Stimulated activated CD4-positive, alpha-beta T cell treated with anti-CD3 and anti-CD28 coated beads, TNF-alpha, amount 100 ng/mL, for 24 hours (primary cell): Measurements from ENCODE around the gene COX11.

ENCODE experiments used
- DNase-seq, 3 experiments: peaks; one replicate each; pipeline ENCODE4 v3.0.0-alpha.2; 2020; ENCODE audit warnings: low read depth in 3 of 3

COX11 gene

DNA sequence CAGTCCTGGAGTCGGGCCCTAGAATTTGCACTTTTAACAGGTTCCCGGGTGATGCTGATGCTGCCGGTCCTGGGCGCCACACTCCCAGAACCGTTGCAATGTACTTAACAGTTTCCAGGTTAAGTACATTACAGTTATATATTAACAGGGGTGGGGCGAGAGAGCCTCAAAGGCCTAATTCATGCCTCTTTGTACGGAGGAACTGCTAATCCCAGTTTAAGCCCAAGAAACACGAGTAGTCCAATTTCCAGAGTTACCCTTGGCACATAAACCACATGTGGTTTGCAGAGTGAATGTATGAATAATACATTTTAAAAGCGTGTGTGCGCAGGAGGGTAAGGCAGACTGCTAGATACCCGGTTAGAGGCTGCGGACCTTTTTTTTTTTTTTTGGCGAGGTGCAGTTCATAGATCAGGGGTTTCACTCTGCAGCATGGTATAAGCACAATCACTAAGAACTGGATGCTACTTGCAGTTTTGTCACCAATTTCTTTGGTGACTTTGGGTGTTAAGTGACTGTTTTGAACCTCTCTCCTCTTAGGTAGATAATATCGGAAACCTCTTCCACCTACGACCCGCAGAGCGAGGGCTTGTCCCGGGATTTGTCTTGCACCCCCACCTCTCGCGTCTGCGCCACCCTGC is 713 bp downstream of the COX11 start:
- DNase-seq: peak in 1 of 3 experiments; percentile 23

DNA sequence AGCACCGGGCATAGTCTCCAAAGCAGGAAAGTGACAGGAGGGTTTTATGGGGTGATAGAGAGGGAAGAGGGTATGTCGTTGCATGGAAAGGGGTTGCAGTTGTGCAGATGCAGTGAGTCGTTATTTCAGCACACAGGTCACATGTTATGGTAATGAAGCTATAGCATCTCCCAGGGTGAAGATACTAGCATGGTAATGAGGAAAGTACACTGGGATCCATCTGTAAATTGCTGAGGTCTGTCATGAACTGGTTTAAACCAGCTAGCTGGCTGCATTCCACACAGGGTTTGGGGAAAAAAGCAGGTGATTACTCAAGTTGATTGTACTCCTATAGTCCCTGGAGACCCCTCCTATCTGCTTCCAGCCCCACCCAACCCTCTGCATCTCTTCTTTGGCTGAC is 11.7 kb downstream of the COX11 start:
- DNase-seq: no peak

DNA sequence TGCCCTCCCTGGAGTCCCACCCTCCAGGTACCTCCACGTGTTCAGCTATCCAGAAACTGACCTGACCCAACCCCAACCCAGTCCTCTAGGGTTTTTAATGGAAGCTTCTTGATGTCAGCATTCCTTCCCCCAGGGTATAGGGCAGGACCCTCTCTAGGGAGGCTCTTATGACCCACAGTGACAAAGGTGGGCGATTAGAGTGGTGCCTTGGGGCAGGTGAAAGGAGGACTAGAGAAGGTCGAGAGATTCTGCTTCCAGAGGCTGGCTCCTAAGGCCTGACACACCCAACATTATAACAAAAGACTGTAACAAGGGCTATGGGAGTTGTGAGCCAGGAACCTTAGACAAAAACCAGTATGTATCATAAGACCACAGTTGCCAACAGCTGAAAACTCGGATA is 17.2 kb downstream of the COX11 start:
- no peak for DNase-seq

DNA sequence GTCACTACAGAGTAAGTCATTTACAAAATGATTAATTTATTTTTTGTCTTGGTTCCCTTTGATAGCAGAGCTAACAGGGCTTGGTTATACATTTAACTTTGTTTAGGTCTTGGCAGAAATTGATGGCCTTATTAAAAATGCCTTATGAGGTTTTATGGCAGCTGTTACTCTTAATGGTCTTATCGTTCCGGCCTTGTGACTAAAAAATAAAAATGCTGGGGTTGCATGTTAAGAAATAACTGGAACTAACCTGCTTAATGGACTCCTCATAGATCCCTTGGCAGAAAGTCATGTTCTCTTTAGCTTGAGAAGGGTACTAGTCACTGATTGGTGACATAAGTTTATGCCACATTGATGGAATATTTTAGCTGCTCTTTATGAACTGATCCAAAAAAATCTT is 18.3 kb downstream of the COX11 start:
- no peak for DNase-seq

DNA sequence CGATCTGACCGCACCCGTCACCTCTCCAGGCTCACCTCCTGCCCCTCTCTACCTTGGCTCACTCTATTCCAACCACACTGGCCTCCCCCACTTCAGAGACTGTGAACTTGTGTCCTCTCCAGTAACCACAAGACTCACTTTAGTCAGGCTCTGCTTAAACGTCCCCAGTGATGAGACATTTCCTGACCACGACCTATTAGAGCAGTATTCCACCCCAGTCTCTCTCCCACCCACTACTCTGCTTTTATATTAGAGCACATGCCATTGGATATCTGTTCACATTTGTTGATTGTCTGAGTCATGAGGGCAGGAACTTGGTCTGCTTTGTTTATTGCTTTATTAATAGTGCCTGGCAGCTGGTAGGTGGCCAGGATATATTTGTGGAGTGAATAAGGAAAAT is 20.1 kb downstream of the COX11 start:
- DNase-seq: no peak

DNA sequence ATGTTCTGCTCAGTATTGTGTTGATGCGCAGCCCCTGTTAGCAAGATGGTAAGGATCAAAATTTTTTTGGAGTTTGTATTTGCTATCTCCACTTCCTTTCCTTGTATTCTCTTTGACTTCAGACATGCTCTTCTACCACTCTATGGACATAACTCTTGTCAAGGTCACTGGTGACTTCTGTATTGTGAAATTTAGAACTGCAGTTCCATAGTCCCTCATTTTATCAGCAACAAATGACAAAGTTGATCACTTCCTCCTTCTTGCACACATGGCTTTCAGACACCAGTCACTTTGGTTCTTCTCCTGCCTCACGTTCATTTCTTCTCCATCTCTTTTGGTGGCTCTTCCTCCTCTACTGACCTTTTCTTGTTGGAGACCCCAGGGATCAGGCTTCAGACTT is 21.1 kb downstream of the COX11 start:
- no peak for DNase-seq

DNA sequence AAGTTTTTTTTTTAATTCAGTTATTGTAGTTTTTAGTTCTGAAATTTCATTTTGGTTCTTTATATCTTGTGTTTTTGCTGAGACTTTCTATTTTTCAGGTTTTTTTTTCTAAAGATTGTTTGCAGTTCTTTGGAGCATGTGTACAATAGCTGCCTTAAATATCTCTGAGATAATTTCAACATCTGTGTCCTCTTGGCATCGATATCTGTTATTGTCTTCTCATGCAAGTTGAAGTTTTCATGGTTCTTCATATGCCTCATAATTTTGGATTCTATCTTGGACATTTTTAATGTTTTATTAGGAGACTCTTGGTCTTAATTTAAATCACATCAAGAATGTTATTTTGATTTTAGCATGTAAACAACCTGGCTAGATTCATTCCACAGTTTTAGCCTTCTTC is 22.8 kb downstream of the COX11 start:
- DNase-seq: no peak

DNA sequence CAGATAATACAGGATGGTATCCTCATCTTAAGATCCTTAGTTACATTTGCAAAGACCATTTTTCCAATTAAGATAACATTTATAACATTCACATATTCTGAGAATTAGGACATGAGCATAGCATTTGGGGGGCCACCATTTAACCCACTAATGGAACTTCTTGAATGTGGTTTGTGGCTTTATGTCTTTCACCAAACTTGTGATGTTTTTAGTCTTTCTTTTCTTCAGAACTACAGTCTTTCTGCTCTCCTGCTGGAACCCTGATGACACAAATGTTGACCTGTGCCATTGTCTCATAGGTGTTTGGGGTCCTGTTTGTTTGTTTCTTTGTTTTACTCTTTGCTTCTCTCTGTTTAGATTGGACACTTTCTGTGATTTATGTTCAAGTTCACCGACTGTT is 23.2 kb downstream of the COX11 start:
- DNase-seq: no peak

DNA sequence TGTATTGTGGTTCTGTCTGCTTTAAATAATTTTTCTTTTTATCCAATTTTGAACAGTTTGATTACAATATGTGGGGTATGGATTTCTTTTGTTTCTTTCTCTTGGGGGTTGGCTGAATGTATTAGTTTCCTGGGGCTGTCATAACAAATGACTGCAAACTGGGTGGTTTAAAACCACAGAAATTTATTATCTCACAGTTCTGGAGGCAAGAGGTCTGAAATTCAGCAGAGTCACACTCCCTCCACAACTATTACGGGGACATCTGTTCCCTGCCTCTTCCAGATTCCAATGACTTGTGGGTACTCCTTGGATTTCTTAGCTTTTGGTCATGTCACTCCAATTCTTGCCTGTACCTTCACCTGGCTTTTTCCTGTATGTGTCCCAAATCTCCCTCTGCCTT is 23.7 kb downstream of the COX11 start:
- DNase-seq: no peak

DNA sequence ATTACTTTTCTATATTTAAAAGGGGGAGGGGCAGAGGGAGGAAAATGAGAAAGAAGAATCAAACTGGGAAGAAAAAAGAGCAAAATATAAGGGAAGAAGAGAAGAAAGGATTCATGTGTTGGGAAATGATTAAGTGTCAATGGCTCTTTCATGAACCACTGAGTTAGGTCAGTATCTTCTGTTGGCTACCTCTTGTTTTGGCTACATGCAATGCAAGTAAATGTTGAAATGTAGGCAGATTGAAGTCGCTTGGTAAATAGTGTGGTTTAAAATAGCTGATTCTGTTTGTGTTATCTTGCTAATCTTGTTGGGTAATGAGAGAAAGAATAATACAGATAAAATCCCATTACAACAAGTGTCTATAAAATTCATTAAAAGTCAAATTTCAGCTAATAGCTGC is 27.2 kb downstream of the COX11 start:
- DNase-seq: no peak

DNA sequence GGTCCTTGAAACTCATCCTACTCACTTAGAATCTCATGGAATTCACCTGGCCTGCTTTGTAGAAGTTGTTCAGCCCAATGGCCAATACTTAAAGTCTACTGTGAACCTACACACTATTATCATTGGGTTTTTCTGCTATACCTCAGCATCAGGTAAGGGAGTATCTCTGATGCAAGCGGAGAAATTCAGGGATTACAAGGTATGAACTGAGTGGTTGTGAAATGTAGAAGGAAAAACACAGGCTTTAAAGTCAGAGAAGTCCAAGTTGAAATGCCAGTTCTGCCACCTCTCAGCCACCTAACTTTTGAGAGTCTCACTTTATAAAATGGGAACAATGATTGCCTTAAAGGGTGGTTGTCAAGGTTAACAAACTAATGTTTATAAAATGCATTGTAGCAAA is 31.0 kb downstream of the COX11 start:
- DNase-seq: no peak

DNA sequence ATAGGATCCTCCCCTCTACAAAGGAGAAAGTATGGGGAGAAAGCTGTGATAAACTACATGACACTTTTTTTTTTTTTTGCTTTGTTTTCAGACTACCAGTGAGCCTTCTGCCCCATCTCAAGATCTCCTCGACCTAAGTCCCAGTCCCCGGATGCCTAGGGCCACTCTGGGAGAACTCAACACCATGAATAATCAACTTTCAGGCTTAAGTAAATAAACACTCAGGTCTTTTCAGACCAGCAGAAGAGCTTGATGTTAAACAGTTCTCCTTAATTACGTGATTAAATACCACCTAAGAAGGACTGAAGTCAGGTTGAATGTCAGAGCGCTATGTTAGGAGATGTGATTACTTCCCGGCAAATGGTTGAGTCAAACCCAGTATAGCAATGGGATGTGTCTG is 31.4 kb downstream of the COX11 start:
- DNase-seq: no peak

DNA sequence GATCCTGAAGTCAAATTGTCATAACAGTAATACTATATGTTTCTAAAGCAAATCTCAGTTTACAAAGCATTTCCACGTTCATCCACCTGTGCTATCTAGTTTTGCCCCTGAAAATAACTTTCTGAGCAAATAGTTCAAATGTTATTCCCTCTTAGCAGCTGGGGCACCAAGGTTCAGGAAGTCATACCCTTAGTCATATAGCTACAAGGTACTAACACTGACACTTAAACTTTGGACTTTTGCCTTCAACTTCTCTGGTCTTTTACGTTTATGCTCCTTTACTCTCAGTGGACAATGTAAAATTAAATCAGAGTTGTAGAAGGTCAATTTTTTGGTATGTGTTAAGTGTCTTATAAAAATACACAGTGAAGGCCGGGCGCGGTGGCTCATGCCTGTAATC is 33.0 kb downstream of the COX11 start:
- no peak for DNase-seq

DNA sequence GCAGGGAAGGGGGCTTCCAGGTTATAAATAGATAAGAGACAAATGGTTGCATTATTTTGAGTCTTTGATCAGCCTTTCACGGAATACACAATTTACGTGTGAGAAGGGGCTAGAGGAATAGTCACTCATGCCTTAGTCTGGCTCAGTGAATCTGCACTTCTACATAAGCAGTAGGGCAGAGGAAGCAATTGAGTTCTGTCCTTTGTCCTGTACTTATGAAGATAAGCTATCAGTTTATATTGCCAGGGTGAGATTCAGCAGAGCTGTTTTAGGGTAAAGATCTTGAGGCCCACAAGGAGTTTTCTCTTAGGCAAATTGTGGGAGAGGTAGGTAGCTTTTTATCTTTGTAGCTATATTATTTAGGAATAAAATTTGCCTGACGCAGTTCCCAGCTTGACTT is 34.5 kb downstream of the COX11 start:
- no peak for DNase-seq

DNA sequence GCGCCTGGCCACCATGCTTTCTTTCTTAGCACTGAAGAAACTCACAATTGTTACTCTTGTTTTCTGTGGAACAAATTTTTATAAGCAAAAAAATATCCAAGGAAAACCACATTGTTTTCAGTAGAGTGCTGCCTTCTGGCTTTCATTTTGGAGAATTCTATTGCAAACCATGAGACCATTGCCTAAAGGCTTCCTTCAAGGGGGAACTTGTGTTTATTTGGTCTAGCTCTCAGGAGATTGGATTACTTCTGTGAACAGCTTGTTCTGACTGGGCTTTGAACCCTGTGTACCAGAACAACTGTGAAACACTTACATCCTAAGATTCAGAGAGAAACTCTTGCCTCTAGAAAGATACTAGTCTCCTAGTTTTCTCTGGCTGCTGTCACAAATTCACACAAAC is 35.7 kb downstream of the COX11 start:
- DNase-seq: no peak

DNA sequence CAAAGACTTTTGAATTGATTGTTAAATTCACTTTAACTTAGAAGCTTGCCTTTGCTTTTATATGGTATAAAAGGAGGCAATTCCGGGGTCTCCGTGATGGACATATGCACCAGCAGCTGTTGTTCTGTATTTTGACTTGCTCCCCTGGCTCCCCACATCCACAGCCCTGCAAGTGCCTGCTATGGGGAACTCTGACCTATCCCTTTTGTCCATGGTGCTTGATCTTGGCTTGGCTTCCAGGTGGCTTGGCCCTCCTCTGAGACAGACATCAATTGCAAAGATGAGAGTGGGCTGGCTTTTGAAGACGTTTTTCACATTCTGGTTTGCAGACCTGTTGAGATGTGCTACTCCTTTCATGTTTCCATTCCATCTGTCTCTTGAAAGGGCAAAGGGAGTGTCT is 40.9 kb downstream of the COX11 start:
- DNase-seq: no peak

DNA sequence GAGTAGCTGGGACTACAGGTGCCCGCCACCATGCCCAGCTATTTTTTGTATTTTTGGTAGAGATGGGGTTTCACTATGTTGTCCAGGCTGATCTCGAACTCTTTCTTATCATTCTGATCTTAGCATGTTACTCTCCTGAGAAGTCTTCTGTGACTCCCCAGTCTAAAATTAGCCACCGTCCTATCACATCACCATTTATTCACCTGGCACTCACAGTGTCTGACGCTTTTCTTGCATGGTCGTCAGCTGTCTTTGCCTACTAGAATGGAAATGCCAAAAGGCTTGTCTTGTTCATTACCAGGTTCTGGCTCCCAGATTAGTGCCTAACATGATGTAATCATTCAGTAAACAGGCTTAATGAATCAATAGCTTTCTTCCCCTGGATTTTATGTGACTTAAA is 44.0 kb downstream of the COX11 start:
- no peak for DNase-seq

DNA sequence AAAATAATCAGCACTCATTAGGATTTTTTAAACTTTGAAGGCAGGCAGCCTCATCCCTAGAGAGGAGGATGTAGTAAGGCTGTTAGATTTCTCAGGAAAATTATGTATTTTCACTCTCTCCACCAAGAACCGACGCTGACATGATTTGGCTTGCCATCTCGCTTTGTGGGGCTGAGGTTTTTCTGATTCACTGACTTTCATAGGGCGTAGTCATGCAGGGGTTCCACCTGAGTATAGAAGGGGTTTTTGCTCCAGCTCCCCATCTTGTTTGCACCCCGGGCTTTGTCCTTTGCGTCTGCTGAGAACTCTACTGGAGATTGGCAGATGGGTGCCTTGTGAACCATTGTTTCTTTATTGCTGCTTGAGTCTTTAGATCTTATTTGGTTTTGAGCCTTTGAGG is 47.6 kb downstream of the COX11 start:
- no peak for DNase-seq

DNA sequence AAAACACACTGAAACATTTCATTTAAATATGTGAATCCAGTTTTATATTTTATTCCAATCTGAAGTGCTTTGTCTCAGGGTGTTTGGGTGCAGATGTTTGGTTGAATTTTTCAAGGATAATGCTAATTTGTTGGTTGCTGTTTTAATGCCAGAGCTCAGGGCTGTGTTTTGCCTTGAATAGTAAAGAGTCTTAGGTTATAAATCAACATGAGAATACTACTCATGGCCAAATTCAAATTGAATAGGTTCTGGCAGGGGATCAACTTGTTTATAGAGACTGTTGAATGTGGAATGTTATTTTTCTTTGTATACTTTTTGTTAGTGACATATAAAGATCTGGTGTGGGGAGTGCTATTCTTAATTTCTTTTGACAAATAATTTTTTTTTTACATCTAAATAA is 49.0 kb downstream of the COX11 start:
- DNase-seq: no peak

DNA sequence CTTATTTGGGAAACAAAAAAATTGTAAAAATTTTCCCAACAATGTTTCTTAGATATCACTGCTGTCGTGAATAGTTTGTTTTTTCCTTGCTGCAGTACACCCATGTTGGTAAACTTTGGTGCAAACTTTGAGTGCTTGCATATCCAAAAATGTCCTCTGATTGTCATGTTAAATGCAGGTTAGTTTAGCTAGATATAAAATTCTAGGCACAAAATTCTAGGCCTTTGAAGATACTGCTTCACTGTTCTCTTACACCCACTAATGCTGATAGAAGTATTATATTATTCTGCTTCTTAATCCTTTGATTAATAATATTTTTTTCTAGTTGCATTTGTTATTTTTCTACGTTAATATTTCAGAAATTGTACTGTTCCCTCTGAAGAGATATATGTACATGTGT is 51.7 kb downstream of the COX11 start:
- DNase-seq: no peak
